ENCODE data around the gene ZNF483.
A peak's percentile ranks its signal among the peaks of the same experiment; 100 is the strongest.
"Not testable (repeated sequence)": the region's sequence is repeated elsewhere in the genome, so short reads cannot be mapped to it uniquely, and the experiment has no call there.

The ZNF483 gene

DNA sequence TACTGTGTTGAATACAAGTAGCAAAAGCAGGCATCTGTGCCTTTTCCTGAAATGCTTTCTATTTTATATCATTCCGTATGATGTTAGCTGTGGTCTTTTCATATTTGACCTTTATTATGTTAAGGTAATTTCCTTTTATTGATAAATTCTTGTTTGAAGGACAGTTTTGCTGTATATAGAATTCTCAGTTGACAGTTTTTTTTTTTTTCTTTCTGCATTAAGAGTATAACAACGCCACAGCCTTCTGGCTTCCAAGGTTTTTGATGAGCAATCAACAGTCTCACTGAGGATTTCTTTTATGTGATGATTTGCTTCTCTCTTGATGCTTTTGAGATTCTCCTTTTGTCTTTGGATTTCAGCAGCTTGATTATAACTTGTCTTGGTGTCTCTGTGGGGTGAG, 23.6 kb downstream of the ZNF483 start:
- no peak for DNase-seq

DNA sequence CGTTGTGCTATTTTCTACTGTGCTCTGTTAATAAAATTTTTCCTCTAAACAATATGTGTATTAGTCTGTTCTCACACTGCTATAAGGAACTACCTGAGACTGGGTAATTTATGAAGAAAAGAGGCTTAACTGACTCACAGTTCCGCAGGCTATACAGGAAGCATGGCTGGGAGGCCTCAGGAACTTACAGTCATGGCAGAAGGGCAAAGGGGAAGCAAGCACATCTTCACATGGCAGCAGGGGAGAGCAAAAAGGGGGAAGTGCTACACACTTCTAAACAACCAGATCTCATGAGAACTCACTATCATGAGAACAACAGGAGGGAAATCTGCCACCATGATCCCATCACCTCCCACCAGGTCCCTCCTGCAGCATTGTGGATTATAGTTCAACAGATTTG, 30.4 kb downstream of the ZNF483 start:
- DNase-seq, result not testable (repeated sequence)

DNA sequence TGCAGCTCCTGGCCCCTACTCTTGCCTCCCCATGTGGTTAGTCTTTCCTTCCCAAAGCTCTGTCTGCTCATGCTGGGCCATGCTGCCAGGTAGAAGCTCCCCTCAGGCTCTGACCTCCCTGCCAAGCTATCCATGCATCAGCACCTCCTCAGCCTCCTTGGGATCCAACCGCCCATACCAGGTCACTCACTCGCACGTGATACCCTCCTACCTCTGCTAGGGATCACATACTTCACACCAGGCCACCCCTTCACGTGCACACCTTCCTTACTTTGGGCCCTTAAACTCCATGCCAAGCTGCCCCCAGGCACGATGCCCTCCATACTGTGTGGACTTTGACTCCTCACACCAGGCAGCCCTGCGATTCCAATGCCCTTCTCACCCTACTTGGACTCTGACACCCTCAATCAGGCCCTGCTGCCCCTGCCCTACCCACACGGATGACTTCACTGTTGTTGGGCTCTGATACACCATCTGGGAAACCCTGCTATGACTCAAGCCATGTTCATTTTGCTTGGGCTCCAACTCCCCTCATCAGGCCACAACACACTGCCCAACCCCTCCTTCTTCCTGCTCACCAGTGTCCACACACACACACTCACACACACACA, 34.1 kb downstream of the ZNF483 start:
- no peak for DNase-seq

DNA sequence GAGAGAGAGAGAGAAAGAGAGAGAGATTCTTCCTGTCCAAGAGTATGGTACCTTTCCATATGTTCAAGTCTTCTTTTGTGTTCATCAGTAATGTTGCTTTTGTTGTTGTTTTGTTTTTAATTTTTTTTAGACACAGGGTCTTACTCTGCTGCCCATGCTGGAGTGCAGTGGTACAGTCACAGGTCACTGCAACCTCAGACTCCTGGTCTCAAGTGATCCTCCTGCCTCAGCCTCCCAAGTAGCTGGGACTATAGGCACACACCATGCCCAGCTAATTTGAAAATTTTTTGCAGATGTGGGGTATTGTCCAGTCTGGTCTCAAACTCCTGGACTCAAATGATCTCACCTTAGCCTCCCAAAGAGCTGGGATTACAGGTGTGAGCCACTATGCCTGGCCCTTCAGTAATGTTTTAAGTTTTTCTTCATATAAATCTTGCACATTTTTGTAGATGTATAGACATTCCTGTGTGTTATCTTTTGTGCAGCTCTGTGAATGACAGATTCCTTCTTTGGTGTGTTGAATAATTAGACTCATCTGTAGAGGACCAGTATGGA, 36.3 kb downstream of the ZNF483 start:
- DNase-seq, result no peak

DNA sequence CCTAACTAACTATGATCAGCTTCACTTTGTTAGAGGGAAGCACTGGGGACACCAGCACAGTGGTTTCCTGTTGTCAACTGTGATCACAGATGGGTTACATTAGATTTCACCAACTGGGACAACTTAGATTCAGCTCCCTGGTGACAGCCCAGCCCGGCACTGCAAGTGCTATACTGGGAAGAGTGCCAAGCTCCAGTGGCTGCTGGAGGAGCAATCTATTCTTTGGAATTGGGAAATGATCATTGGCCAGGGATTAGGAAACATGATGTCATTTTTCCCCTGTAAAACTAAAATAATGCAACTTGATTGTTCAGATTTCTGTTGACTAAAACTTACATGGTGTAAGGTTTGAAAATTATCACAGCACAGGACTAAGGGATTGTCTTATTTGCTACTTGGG, 41.3 kb downstream of the ZNF483 start:
- no peak for DNase-seq

- DNase-seq, result not testable (repeated sequence)
Observed at GRCh38 chr9:111568127-111568526, 43.1 kb downstream of the ZNF483 start.

GRCh38 chr9:111572950-111573604, 48.1 kb downstream of the ZNF483 start:
- DNase-seq, result no peak

GRCh38 chr9:111582888-111583287, 57.9 kb downstream of the ZNF483 start:
- DNase-seq, result no peak

GRCh38 chr9:111586378-111586777, 61.4 kb downstream of the ZNF483 start:
- no peak for DNase-seq

DNA sequence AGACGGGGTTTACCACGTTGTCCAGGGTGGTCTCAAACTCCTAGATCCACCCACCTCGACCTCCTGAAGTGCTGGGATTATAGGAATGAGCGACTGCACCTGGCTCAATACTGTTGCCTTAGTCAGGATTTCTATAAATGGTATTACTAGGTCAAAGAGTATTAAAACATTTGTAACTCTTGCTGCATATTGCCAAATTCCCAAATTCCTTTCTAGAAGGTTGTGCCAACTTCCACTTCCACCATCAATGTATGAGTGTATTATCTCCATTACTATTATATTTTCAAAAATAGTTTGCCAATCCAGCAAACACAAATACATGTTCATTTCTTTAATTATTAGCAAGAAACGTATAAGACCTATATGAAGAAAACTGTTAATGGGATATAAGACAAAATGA, 63.9 kb downstream of the ZNF483 start:
- no peak for DNase-seq

DNA sequence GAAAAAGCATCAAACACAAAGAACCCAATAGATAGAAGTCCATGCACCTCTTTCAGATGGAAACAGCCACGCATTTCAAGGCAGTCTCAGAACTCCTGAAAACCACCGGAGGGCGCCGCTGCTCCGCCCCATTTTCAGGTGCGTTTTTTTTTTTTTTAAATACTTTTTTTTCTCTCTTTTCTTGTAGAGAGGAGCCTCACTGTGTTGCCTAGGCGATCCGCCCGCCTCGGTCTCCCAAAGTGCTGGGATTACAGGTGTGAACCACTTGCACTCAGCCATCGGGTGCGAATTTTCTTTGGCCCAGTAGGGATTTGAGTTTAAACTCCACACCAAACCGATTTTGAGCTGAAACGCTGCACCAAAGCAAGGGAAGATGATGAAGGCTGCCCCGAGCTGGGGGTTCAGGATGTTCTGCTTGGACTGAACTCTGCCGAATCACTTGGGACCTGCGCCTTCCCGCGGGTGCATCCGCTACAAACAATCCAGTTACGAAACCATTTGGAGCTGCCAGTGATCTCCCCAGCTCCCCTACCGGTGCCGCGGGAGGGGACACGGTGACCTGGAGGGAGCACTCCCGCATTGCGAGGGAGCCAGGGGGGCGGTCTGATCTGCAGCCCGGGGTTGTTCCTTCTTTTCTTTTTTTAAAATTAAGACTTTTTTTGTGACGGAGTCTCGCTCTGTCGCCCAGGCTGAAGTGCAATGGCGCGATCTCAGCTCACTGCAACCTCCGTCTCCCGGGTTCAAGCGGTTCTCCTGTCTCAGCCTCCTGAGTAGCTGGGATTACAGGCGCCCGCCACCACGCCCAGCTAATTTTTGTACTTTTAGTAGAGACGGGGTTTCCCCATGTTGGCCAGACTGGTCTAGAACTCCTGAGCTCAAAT, 73.1 kb downstream of the ZNF483 start:
- peak; percentile 65 to 67 for DNase-seq

DNA sequence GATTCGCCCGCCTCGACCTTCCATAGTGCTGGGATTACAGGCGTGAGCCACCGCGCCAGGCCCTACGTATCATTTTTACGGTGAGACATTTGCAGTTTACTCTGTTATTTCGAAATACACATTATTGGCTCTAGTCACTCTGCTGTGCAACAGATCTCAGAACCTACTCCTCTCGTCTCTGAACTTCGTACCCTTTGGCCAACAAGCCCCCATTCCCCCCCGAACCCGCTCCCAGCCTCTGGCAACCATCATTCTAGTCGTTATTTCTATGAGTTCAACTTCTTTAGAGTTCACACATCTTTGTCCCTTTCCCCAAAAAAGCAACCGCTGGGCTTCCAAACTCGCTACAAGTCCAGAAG, 73.7 kb downstream of the ZNF483 start:
- peak in 1 of 2 donors; percentile 2 for DNase-seq

DNA sequence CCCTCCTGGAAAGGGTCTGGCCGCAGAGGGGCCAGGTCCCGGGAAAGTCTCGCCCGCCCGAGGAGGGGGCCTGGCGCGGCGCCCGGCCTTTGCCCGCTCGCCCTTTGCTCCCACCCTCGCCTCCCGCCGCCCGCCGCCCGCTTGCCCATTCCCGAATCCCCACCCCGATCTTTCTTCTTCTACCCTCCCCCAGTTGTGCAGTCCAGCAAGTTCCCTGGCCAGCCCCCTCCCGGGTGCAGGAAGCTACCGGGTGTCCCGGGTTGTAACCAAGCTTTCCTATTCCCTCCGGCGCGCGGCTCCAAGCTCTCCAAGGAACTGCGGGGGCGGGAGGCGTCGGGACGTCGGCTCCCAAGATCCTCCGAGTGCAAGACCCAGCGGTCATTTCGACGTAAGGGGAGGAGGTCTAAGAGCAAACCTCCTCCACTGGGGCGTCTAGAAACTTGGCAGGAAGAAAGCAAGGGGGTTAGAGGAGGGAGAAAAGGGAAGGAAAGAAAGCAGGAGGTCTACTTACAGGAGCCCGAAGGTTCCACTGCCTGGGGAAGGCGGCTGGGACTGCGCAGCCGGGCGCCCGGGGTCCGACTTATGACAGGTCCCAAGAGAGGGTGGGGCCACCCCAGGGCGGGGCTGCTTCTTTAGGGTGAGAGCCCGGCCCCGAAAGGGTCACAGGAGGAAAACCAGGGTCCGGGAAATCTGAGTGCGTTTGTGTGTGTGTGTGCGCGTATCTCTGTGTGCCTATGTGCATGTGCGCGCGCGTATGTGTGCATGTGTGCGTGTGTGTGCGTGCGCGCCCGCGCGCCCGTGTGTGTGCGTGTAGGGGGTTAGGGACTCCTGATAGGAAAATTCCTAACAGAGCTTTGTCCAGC, 74.3 kb downstream of the ZNF483 start, which contains the start of gene PTGR1:
Gene PTGR1, minus strand, starts transcription at position 556 of the 863 bp plus-strand sequence. CDS start 2,225 bp downstream, outside the sequence.
- peak; percentile 2 to 4 for DNase-seq

GRCh38 chr9:111599955-111600343, 75.0 kb downstream of the ZNF483 start:
- DNase-seq, result no peak

DNA sequence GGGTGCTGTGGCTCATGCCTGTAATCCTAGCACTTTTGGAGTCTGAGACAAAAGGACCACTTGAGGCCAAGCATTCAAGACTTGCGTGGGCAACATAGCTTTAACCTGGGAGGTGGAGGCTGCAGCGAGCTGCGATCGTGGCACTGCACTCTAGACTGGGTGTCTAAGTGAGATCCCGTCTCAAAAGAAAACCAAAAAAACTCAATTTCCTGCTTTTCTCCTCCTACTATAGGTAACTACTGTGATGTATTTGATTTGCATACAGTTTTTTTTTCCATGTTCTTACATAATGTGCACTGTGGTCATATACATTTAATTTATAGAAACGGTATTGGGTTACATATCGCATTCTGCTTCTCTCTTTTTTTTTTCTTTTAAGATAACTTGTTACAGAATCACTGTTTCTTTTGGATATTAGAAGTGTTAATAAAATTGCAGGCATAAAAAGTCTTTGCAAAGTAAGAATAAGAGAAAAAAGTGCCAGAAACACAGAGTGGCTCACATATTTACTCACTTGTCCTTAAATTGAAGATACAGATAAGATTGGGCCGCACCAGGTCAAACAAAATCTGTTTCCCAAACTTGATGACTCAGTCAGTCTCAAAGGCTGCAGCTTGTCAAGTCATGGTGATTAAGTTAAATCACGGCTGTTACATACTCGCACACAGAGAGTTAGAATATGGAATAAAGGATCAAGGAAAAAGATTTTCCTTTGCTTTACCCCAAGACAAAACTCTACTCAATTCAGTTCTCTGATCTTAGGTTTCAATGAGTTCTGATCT, 76.4 kb downstream of the ZNF483 start:
- DNase-seq, result no peak

- no peak for DNase-seq
Observed at GRCh38 chr9:111603041-111603440, 78.1 kb downstream of the ZNF483 start.

DNA sequence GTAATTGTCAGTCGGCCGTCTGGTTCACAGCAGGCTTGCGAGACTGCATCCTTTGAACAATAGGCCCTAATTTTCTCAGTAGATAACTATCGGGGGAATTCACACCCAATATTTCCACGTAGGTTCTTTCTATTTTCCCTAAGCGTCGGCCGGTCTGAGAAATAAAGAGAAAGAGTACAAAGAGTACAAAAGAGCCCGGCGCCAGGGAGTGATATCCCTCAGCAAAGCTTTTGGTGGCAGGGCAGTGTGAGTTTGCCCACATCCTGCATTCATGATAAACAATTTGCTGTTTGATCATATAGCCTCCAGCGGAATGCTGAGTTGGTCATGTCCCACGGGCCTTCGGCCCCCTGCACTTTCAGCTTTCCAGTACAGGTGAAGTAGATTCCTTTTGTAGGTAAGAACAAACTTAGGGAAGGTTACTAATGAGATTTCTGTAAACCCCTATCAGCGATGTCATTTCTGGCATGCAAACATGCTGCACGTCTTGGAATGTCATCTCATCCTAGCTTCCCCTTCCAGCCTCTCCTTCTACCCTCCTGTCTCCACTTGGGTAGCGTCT, 79.2 kb downstream of the ZNF483 start:
- DNase-seq, result no peak

GRCh38 chr9:111605041-111605559, 80.1 kb downstream of the ZNF483 start:
- no peak for DNase-seq

GRCh38 chr9:111610149-111610548, 85.2 kb downstream of the ZNF483 start:
- DNase-seq, result no peak

- DNase-seq, result no peak
Observed at GRCh38 chr9:111610845-111611244, 85.9 kb downstream of the ZNF483 start.

GRCh38 chr9:111613436-111614040, 88.6 kb downstream of the ZNF483 start:
- no peak for DNase-seq
